Measurements from ENCODE around the gene CTIF. TPM values are rescaled to one million over a fixed set of nuclear protein-coding genes. Genes with fewer than 3 reads are reported as not detected.

The CTIF gene
- total and polyA plus RNA-seq, 10 donors: 5.2 to 39.2 (median 18.5) TPM

GRCh38 chr18:48887294-48887904 lies 348.6 kb downstream of the CTIF start:
- H3K4me1 ChIP-seq: peaks cover 0 to 16% (median 5%) of the 10 kb centered on the region in 6 donors
- TF ChIP-seq POLR2AphosphoS5 (IDR thresholded peaks at IDR 0.05) (no peak), CTCF (IDR thresholded peaks at IDR 0.05 in 8 of 11, conservative IDR thresholded peaks at IDR 0.05 in 3 of 11) (no peak), POLR2A (IDR thresholded peaks at IDR 0.05) (no peak)
- intact Hi-C loops (cut with DNase I; ENCODE audit: low total_unique reads): no loop called here
- peak; percentile 30 for DNase-seq
- no peak overlapping the region for H3K4me3 ChIP-seq
- no peaks in the 10 kb centered on the region for H3K9me3 ChIP-seq
- no peak overlapping the region for H3K27ac ChIP-seq
- 92 to 100% (median 94%) methylated on average over 9 to 12 of the region's 12 CpGs for WGBS, 5 donors
- H3K36me3 ChIP-seq: no peaks in the 10 kb centered on the region
- no peaks in the 10 kb centered on the region for H3K27me3 ChIP-seq (replicated peaks in 1 of 7)

GRCh38 chr18:48887905-48888772 lies 349.3 kb downstream of the CTIF start:
- no peak overlapping the region for H3K27ac ChIP-seq
- H3K9me3 ChIP-seq: no peaks in the 10 kb centered on the region
- intact Hi-C loops (cut with DNase I; ENCODE audit: low total_unique reads): no loop called here
- DNase-seq: peak; percentile 54
- H3K4me3 ChIP-seq: no peak overlapping the region
- peaks cover 0 to 16% (median 5%) of the 10 kb centered on the region in 6 donors for H3K4me1 ChIP-seq
- no peaks in the 10 kb centered on the region for H3K36me3 ChIP-seq
- no peaks in the 10 kb centered on the region for H3K27me3 ChIP-seq (replicated peaks in 1 of 7)
- TF ChIP-seq POLR2A (IDR thresholded peaks at IDR 0.05): no peak
- no peak for TF ChIP-seq CTCF (IDR thresholded peaks at IDR 0.05 in 8 of 11, conservative IDR thresholded peaks at IDR 0.05 in 3 of 11)
- TF ChIP-seq POLR2AphosphoS5 (IDR thresholded peaks at IDR 0.05): no peak
- 75 to 91% (median 89%) methylated on average over 18 of the region's 18 CpGs for WGBS, 5 donors

- Histone ChIP-seq H3K27ac (no peak overlapping the region), H3K9me3 (no peaks in the 10 kb centered on the region), H3K27me3 (replicated peaks in 1 of 7) (no peaks in the 10 kb centered on the region), H3K4me3 (no peak overlapping the region), H3K36me3 (no peaks in the 10 kb centered on the region), H3K4me1 (peaks cover 0 to 22% (median 5%) of the 10 kb centered on the region in 6 donors)
- 87 to 96% (median 92%) methylated on average over 5 of the region's 5 CpGs for WGBS, 5 donors
- peak; percentile 24 for DNase-seq
- TF ChIP-seq POLR2AphosphoS5 (IDR thresholded peaks at IDR 0.05) (no peak), CTCF (IDR thresholded peaks at IDR 0.05 in 8 of 11, conservative IDR thresholded peaks at IDR 0.05 in 3 of 11) (no peak), POLR2A (IDR thresholded peaks at IDR 0.05) (no peak)
- intact Hi-C loops (cut with DNase I; ENCODE audit: low total_unique reads): no loop called here
Observed at GRCh38 chr18:48888773-48889080, 349.9 kb downstream of the CTIF start.
